Skeletal muscle cell (primary cell): ENCODE data around the gene BACH2.
A peak's percentile ranks its signal among the peaks of the same experiment; 100 is the strongest.

Source experiments
- DNase-seq: peaks from one replicate; pipeline ENCODE4 v3.0.0-alpha.2; 2010; ENCODE audit warnings: low read depth
- H3K4me3 ChIP-seq: 2 replicates; pipeline ENCODE4 v1.5.1; 2011; ENCODE audit warnings: low read depth, mild to moderate bottlenecking, control low read depth, low read length, moderate library complexity

Gene BACH2

GRCh38 chr6:90090866-90091265, 205.8 kb downstream of the BACH2 start:
- DNase-seq: no peak
- H3K4me3 ChIP-seq: no peak overlapping the region

DNA sequence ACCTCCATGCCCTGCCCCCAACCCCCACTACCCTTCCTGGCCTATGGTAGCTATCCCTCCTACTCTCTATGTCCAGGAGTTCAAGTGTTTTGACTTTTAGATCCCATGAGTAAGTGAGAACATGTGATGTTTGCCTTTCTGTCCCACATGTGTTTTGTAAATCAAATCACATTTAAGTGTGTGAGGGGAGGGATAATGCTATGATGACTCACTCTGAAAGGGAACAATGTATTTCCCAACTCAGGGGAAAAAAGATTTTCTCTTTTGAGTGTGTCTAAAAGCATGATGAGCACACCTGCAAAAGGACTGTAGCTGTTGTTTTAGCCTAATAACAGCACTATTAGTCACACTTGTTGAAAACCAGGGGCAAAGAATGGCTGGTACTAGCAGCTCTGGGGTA, 208.6 kb downstream of the BACH2 start:
- DNase-seq: peak; percentile 82
- H3K4me3 ChIP-seq: no peak overlapping the region

DNA sequence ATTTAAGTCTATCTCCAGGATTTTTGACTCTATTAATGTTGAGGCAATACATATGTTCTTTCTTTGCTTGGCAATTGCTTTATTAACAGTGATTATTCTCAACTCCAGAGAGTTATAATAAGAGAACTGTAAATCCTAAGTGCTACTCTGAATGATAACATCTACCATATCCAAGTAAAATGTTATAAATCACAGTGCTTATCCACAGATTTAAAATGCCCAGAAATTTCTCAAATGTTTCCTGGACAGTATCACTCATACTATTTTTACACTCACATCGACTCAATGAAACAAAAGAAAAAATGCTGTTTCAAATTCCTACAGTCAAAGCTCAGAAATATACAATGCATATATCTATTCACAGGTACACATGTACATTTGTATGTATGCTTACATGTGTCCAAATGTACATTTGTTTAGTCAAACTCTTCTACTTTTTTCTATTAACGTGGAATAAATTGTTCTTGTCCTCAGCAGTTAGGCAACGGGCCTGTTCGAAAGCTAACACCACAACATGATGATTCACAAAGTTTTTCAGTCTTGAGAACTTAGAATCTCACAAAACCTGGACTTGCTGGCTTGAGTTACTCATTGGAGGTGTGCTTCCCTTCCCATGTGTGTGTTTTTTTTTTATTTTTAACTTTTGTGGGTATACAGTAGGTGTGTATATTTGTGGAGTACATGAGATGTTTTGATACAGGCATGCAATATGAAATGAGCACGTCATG, 209.4 kb downstream of the BACH2 start:
- DNase-seq: peak; percentile 59
- no peak overlapping the region for H3K4me3 ChIP-seq

DNA sequence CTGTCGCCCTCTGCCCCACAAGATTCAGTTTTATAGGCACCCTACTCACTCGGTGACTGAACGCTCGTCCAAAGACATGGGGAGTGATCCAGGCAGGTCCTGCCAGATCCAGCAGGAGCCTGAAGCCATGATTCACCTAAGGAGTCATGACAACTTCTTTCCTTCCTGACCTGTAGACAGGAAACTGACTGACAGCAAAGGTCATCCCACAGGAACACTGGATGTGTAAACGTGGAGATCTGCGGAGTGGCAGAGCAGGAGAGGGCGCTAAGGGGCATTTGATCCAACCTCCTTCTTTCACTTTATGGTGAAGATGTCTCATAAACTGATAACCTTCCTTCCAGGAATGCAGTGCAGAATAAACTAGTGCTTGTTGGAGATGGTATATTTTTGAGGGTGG, 210.1 kb downstream of the BACH2 start:
- no peak for DNase-seq
- no peak overlapping the region for H3K4me3 ChIP-seq

DNA sequence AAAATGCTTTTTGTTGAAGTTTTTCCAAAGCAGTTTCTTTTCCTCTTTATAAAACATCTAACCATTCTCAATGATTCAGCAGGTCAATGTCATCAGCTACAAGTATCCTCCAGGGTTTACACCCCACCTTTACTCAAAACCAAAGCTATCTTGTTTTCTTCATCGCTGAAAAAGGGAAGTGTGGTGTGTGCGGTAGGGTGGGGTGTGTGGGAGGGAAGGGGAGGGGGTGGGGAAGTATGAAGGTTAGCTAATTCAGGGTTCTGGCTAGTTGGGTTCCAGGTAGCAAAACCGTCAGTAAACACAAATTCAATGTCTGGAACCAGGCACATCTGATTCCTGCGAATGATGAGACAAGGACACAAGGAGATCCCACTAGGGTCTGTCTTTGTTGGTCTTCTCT, 212.8 kb downstream of the BACH2 start:
- DNase-seq: no peak
- no peak overlapping the region for H3K4me3 ChIP-seq

DNA sequence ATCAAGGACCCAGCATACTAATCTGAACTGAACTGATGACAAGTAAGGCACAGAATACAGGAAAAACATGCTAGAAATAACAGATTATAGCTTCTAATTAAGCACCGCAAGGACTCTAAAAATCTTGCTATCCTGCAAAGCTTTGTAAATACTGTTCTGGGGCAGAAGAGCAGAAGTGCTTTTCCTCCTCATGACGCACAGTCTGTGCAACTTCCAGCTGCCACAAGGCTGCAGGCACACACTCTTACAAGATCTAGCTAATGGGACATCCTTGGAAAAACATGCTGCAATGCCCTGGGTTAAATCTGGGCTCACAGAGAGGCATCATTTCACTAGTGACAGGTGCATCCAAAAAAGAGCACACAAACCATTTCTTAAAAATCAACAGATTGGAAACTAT, 213.8 kb downstream of the BACH2 start:
- H3K4me3 ChIP-seq: no peak overlapping the region
- DNase-seq: no peak

DNA sequence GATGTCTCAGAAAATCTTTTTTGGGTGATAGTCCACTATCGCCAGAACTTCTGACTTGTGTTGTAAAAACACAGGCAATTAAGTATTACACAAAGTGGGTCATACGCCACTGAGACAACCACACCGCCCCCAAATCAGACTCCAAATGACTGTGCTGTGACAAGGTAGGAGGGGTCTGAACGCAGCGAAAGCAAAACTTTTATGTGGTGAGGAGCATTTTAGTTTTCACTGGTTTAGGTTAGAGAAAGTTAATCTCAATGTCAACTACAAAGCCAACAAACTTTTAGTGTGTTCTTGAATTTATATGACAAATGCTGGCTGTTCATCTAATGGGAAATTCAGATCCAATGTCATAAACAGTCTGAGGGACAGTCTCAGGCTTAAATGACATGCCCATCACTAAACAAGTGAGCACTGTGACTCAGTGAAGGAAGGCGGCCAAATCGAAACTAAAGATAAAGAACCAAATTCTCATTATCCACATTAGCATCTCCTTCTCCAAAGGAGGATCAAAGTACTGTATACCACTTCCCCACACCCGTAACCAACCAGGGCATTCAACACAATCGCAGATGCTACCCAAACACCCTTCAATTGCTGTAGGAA, 215.7 kb downstream of the BACH2 start:
- no peak overlapping the region for H3K4me3 ChIP-seq
- no peak for DNase-seq

DNA sequence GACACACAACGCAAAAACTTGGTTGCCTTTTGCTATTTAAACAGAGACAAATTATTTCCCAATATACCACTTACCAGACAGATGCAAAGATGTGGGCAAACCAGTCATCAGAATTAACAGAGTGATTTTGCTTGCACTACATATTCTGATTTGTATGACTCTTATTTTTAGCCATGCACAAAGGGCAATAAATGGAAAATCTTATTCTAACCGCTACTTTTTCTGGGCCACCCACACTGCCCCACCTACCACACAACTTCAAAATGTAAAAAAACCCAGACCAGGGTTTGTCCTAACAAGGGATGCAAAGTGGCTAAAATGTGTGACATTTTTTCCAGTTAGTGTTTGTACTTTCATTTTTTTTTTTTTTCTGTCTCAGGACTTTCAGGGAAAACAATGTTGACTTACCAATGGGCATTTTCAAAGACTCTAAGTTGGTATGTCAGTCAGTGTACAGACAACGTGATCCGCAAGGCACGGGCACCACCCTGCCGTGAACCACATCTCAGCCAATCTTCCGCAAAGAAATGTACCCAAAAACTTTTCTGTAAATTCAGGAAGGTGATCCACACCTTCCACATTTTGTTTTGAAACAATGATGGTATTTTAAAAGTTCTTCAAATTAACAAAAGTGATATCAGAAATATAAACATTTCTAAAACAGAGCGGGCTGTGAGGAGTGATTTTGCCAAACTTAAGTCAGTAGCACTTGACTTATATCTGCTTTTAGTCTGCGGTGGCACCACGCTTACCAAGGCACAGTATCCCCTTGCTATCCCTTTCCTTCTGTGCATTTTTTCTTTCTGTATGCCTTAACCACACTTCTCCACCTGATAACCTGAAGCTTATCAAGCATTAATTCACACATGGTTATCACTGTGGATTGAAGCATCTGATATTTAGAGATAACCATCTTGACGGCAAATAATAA, 216.8 kb downstream of the BACH2 start:
- no peak overlapping the region for H3K4me3 ChIP-seq
- DNase-seq: no peak

- no peak for DNase-seq
- H3K4me3 ChIP-seq: no peak overlapping the region
These were observed 217.9 kb downstream of the BACH2 start for GRCh38 chr6:90078513-90079289.

DNA sequence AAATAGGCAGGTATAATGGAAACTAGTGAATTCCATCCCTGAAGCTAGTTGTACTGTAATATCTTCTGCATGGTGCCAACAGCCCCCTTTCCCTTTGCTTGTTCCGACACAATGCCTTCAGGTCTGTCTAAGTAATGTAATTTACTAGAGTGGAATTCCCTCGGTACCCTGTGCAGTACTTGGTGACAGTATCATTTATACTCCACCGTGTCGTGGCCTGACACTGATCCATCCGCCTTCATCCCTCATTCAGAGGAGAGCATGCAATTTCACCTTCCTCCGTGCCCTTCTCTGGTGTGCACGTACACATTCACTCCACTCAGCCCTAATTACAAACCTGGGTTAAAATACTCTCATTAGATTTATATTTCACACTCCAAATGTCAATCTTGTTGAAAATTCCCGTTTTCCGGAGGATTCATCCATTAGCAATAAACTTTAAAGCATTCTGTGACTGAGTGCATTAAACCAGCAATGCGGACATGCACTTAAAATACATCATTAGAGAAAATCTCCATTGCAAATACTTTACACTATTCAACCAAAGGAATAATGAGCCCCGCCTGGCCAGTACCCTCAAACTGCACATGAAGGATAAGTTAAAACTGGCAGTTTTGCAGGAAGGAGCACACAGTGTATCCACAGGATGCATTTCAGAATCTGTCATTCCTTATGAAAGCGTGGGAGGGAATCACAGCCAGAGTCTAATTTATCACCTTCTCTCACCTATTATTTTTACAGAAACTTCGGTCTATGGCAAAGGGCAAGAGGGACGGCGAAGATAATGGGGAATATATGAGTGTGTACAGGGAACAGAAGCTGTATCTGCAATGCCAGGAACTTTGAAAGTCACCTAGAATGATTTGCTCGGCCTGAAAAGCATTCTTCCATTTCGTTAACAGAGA, 219.9 kb downstream of the BACH2 start:
- no peak overlapping the region for H3K4me3 ChIP-seq

DNA sequence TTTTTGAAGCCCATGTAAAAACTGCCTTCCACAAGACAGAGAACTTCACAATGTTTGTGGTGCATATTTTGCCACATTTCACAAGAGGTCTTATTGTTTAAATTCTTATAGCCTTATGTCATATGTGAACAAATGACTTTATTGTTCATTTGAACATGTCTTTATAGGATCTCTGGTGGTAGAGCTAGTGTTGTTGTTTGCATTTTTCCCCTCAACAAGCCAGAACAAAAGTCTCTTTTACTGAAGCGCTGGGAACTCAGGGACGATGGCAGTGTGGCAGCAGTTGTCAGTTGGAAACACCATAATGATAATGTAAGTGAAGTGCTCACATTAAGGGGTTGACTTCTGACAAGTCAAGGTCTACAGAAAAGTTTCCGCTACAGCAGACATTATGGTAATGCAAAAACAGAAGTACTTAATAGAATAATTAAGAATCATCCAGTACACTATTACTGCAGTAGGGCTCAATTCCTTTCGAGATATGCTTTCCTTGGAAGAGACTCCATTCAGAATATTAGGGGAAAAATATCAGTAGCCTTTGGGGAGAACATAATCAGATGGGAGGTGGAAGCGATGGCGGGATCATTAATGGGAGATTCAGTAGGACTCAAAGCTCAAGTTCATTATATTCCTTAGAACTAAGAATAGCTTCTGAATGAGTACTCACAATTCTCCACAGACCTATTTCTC, 222.3 kb downstream of the BACH2 start:
- H3K4me3 ChIP-seq: no peak overlapping the region
- DNase-seq: no peak

More for the DNA sequence above, 219.9 kb downstream of the BACH2 start:
- DNase-seq: no peak

DNA sequence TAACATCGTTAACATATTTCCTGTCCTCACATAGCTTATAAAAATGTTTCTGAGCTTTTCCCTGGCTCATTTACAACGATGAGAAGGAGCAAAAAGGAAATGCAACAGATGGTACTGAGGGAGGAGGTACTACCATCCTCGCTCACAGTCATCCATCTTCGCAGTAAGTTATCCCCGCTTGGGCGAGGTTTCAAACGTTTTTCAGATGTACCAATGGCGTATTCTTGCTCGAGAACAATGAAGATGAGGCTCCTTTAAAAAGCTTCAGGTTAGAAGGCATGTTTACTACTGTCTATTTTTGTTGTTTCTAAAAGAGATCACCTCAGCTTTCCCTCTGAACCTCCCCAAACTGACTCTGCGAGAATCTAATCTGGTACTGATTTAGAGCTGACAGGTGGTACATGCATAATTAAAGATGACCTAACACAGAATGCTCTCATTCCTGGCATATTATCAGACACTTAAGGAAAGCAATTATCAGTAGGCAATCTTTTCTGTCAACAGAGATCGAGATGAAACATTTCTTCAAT, 223.6 kb downstream of the BACH2 start:
- no peak for DNase-seq

GRCh38 chr6:90072501-90072900, 224.1 kb downstream of the BACH2 start:
- DNase-seq: no peak
- H3K4me3 ChIP-seq: no peak overlapping the region

More for the DNA sequence above, 223.6 kb downstream of the BACH2 start:
- H3K4me3 ChIP-seq: no peak overlapping the region

DNA sequence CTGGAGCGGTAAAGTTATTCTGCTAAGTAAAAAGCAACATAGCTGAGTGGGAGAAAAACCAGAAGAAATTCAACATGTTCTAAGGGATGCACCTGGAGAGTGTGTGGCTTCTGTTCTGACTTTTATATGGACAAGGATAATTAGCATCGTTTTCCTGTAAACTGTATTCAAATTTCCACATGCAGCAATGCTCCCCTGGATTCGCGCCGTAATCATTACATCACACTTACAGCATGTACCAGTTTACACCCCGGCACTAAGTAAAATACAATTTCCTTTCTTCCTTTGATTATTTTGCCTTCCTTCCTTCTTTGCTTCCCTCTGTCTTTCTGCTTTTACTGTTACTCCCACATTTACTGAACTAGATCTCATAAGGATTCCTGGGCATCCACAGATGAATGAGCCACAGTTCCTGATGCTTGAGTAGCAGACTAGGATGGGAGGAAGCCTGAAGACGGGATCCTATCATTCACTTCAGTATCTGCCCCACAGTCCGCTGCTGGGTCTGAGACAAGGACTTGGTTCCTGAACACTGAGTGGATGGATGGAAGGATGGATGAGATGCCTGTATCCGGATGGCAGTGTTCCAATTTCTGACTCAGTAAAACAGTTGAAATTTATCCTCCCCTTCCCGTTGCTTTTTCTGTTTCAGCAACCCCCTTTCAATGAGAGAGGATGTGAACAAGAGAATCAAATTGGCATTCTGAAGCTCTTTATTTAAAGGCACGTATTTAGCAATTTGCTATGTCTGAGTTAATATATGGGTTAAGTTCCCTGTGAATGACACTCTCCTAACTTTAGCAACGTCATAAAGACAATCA, 227.7 kb downstream of the BACH2 start:
- no peak overlapping the region for H3K4me3 ChIP-seq
- DNase-seq: no peak

GRCh38 chr6:90068264-90068663, 228.4 kb downstream of the BACH2 start:
- no peak overlapping the region for H3K4me3 ChIP-seq
- DNase-seq: peak; percentile 81

DNA sequence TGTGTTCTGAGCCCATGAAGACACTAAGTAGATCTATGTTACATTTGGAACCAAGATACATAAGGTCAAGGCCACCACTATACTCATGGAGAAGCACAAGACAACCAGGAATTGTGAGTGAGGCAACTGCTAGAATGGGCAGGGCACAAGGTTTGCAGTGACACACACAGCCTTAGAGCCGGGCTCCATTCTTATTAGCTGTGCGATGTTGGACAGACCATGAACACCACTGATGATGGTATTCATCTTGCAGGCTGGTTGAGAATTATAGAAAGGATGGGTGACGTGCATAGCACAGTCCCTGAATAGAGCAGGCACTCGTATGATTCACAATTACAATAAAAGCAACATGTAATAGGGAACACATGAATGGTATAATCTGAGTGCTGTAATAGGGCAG, 229.9 kb downstream of the BACH2 start:
- no peak overlapping the region for H3K4me3 ChIP-seq
- DNase-seq: no peak

DNA sequence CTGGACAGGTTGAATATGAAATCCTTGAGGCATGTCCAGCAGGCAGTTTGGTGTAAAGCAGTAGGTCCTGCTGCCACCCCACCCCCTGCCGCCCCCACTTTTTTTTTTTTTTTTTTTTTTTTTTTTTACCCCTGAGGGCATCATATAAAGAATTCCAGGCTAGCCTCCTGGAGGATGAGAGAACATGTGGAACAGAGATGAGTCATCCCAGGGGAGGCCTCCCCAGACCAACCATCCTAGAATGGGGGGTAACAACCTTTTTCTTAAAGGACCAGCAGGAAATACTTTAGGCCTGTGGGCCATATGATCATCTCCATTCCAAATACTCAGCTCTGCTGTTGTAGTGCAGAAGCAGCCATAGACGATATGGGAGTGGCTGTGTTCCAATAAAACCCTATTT, 231.5 kb downstream of the BACH2 start:
- no peak for DNase-seq
- no peak overlapping the region for H3K4me3 ChIP-seq
